Measurements from ENCODE around the gene CHI3L1.

DNA sequence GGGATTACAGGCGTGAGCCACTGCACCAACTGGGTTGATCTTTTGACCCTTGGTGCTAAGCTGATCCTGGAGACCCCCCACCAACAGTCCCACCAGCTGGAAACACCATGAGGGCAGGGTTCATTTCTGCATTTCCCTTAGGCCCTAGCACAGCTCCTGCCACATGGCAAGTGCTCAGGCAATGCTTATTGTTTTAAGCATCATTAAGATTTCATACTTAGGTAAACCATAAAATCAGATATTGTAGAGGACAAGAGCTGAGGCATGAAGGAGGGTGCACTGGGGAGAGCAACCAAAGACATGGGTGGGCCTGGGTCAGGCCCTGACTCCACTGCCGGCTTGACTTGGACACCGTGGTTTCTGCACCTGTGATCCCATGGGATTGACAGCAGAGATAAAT, 25.3 kb upstream of the CHI3L1 start:
- no peak for TF ChIP-seq TAF1 (IDR thresholded peaks at IDR 0.05; ENCODE audit: borderline replicate concordance, low read depth, low read length)
- TF ChIP-seq, protein P1, sequence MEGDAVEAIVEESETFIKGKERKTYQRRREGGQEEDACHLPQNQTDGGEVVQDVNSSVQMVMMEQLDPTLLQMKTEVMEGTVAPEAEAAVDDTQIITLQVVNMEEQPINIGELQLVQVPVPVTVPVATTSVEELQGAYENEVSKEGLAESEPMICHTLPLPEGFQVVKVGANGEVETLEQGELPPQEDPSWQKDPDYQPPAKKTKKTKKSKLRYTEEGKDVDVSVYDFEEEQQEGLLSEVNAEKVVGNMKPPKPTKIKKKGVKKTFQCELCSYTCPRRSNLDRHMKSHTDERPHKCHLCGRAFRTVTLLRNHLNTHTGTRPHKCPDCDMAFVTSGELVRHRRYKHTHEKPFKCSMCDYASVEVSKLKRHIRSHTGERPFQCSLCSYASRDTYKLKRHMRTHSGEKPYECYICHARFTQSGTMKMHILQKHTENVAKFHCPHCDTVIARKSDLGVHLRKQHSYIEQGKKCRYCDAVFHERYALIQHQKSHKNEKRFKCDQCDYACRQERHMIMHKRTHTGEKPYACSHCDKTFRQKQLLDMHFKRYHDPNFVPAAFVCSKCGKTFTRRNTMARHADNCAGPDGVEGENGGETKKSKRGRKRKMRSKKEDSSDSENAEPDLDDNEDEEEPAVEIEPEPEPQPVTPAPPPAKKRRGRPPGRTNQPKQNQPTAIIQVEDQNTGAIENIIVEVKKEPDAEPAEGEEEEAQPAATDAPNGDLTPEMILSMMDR (IDR thresholded peaks at IDR 0.05) = no peak

Measured in SK-N-SH (cell line).